ENCODE data around the gene UNKL. TPM values are rescaled to one million over a fixed set of nuclear protein-coding genes. Genes with fewer than 3 reads are reported as not detected.

Gene UNKL
- total and polyA plus RNA-seq, 8 donors = 4.8 to 75.0 (median 28.2) TPM

DNA sequence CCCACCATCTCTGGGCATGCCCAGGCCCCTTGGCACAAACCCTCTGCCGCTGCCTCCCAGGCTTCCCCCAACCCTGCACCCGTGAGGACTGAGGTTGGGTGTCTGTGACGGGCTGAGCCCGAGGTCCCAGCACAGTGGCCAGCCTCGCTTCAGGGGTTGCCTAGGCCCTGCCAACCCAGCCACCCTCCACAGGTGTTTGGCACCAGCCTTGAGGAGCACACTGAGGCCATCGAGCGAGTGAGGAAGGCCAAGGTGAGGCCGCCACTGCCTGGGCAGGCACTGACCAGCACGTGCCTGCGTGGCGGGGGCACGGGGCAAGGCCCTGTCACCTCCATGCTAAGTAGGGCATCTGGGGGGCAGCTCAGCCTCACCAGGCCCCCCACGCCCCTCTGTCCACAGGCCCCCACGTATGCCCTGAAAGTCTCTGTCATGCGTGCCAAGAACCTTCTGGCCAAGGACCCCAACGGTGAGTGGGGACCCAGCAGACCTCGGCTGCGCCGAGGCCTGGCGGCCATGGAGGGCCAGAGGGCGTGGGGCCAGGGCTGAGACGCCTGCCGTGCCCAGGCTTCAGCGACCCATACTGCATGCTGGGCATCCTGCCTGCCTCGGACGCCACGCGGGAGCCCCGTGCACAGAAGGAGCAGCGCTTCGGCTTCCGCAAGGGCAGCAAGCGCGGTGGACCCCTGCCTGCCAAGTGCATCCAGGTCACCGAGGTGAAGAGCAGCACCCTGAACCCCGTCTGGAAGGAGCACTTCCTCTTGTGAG, 73.6 kb downstream of the UNKL start:
- DNase-seq = no peak
- intact Hi-C loops (cut with DNase I; ENCODE audit: low total_unique reads) = no loop called here
- 75 to 88% (median 86%) methylated on average over 13 to 36 of the region's 36 CpGs for WGBS, 5 donors
- no peaks in the 10 kb centered on the region for H3K36me3 ChIP-seq
- peaks cover 0 to 45% (median 4%) of the 10 kb centered on the region in 3 donors for H3K27me3 ChIP-seq
- H3K4me1 ChIP-seq = peaks cover 10 to 33% (median 23%) of the 10 kb centered on the region in 4 donors
- no peak overlapping the region for H3K4me3 ChIP-seq
- TF ChIP-seq EP300 (IDR thresholded peaks at IDR 0.05) = no peak
- no peak for TF ChIP-seq CTCF (IDR thresholded peaks at IDR 0.05)
- no peak for TF ChIP-seq POLR2AphosphoS5 (IDR thresholded peaks at IDR 0.05)
- TF ChIP-seq POLR2A (IDR thresholded peaks at IDR 0.05) = no peak
- H3K27ac ChIP-seq = no peak overlapping the region
- H3K9me3 ChIP-seq = no peaks in the 10 kb centered on the region

DNA sequence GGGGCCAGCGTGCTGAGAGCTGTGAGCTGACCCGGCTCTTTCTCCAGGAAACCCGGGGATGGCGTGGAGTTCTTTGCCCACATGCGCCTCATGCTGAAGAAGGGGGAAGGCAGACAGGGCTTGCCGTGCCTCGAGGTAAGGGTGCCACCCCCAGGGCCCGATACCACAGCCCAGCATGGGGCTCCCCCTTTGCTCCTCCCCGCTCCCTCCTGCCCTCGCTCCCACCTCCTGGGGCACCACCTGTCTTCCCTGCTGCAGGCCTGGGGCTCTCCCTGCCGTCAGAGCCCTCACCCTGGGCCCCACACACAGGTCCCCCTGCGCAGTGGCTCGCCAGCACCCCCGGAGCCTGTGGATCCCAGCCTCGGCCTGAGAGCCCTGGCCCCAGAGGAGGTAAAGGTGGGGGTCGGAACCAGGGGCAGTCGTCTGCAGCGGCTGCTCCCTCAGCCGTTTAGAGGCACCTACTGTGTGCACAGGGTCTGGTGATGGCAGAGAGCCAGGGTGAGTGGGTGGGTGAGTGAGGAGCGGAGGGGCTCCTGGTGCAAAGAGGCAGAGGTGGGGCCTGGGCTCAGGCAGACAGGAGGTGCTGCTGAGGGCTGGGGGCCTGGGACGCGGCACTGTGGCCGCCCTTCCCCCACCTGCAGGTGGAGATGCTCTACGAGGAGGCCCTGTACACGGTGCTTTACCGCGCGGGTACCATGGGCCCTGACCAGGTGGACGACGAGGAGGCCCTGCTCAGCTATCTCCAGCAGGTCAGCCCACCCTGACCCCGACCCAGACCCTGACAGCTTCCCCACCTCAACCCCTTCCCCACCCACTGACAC, 75.4 kb downstream of the UNKL start:
- H3K27ac ChIP-seq = no peak overlapping the region
- intact Hi-C loops (cut with DNase I; ENCODE audit: low total_unique reads) = no loop called here
- WGBS, 5 donors = 64 to 72% (median 70%) methylated on average over 7 to 31 of the region's 31 CpGs
- no peak overlapping the region for H3K4me3 ChIP-seq
- TF ChIP-seq POLR2A (IDR thresholded peaks at IDR 0.05) = no peak
- TF ChIP-seq EP300 (IDR thresholded peaks at IDR 0.05) = no peak
- TF ChIP-seq POLR2AphosphoS5 (IDR thresholded peaks at IDR 0.05) = no peak
- no peak for TF ChIP-seq CTCF (IDR thresholded peaks at IDR 0.05)
- H3K9me3 ChIP-seq = no peaks in the 10 kb centered on the region
- DNase-seq = no peak
- H3K4me1 ChIP-seq = peaks cover 12 to 38% (median 28%) of the 10 kb centered on the region in 4 donors
- no peaks in the 10 kb centered on the region for H3K36me3 ChIP-seq
- H3K27me3 ChIP-seq = peaks cover 8 to 63% (median 23%) of the 10 kb centered on the region in 3 donors

GRCh38 chr16:1338119-1338730, 76.3 kb downstream of the UNKL start:
- peak; percentile 70 to 78 for DNase-seq
- Histone ChIP-seq H3K36me3 (no peaks in the 10 kb centered on the region), H3K27ac (no peak overlapping the region)

More at GRCh38 chr16:1338119-1338730, 76.3 kb downstream of the UNKL start:
- TF ChIP-seq CTCF (IDR thresholded peaks at IDR 0.05) (peak in 2 of 7 experiments; percentile 41 to 57), POLR2AphosphoS5 (IDR thresholded peaks at IDR 0.05) (no peak)
- Histone ChIP-seq H3K4me1 (peaks cover 21 to 38% (median 29%) of the 10 kb centered on the region in 4 donors), H3K27me3 (peaks cover 13 to 70% (median 31%) of the 10 kb centered on the region in 3 donors), H3K4me3 (no peak overlapping the region), H3K9me3 (no peaks in the 10 kb centered on the region)
- 33 to 56% (median 43%) methylated on average over 16 to 30 of the region's 30 CpGs for WGBS, 5 donors
- intact Hi-C loops (cut with DNase I; ENCODE audit: low total_unique reads) = no loop called here
